ENCODE measurements around the gene PTPN9. TPM values are rescaled to one million over a fixed set of nuclear protein-coding genes. Genes with fewer than 3 reads are reported as not detected.

The PTPN9 gene
- total and polyA plus RNA-seq, 10 of the 15 experiments (the other 5 are each of a cell fraction or from before 2014, with no cell fraction given) = 7.8 to 29.1 (median 18.5) TPM

DNA sequence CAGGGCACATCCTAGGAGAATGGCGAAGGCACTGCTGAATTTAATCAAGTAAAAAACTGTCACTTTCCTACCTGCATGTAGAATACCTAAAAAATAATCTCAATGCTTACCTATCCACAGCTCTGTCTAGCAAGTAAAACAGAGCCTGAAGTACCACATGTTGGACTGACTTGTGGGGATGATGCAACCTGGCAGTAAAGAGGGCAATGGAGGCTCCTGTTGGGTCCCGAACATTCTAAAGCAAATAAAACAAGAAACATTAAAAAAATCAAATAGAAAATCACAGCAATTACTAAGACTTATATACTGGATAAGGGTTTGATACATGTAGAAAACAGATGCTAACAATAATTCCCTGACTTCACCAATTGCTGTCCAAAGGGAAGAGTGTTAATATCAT, 56.1 kb downstream of the PTPN9 start:
- POLR2A ChIA-PET = no interaction called here
- Histone ChIP-seq H2AFZ (ENCODE audit: control insufficient read depth, low read depth, low read length) (no peak overlapping the region), H3K36me3 (ENCODE audit: control insufficient read depth in 2 of 2, insufficient read depth in 2 of 2, low read length in 1 of 2) (peaks cover 0 to 9% of the 10 kb centered on the region in 2 experiments; a peak in 2 of 4 replicates), H3K9me3 (replicated peaks; ENCODE audit: control insufficient read depth, insufficient read depth, low read length) (no peaks in the 10 kb centered on the region), H3K27ac (ENCODE audit: control insufficient read depth, insufficient read depth) (no peak overlapping the region), H3K9ac (ENCODE audit: control insufficient read depth, insufficient read depth, low read length) (no peak overlapping the region), H3K27me3 (replicated peaks in 1 of 2; ENCODE audit: control insufficient read depth in 2 of 2, insufficient read depth in 2 of 2, low read length in 1 of 2) (no peaks in the 10 kb centered on the region), H3K79me2 (ENCODE audit: control insufficient read depth, insufficient read depth, low read length) (no peaks in the 10 kb centered on the region), H3K4me3 (no peak overlapping the region), H4K20me1 (ENCODE audit: control insufficient read depth, insufficient read depth) (no peaks in the 10 kb centered on the region), H3K4me1 (ENCODE audit: control insufficient read depth, insufficient read depth, low read length) (no peaks in the 10 kb centered on the region), H3K4me2 (ENCODE audit: control insufficient read depth, insufficient read depth) (no peak overlapping the region)
- SMC1A ChIA-PET (ENCODE audit: uncharacterized antibody, unreplicated experiment) = interaction anchor here (0.6 kb wide), 1 partner anchor 236 kb away, joined by 3 read pairs; no protein-coding TSS in a partner anchor
- ATAC-seq (no peak), DNase-seq (ENCODE audit: low read depth, low spot score) (no peak), FAIRE-seq (no peak)
- WGBS (ENCODE audit: insufficient coverage, insufficient replicate concordance, low lambda C conversion rate, missing lambda C conversion rate) = 98% methylated on average over 2 of the region's 2 CpGs
- in situ Hi-C loops (cut with MboI) = no loop called here
- TF ChIP-seq BACH1 (IDR thresholded peaks at IDR 0.05; ENCODE audit: borderline replicate concordance) = no peak
- TF ChIP-seq, protein P1, sequence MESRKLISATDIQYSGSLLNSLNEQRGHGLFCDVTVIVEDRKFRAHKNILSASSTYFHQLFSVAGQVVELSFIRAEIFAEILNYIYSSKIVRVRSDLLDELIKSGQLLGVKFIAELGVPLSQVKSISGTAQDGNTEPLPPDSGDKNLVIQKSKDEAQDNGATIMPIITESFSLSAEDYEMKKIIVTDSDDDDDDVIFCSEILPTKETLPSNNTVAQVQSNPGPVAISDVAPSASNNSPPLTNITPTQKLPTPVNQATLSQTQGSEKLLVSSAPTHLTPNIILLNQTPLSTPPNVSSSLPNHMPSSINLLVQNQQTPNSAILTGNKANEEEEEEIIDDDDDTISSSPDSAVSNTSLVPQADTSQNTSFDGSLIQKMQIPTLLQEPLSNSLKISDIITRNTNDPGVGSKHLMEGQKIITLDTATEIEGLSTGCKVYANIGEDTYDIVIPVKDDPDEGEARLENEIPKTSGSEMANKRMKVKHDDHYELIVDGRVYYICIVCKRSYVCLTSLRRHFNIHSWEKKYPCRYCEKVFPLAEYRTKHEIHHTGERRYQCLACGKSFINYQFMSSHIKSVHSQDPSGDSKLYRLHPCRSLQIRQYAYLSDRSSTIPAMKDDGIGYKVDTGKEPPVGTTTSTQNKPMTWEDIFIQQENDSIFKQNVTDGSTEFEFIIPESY (IDR thresholded peaks at IDR 0.05) = no peak
- no peak for TF ChIP-seq RB1 (IDR thresholded peaks at IDR 0.05; ENCODE audit: borderline replicate concordance)
- no peak for TF ChIP-seq IKZF1 (conservative IDR thresholded peaks at IDR 0.05)
- no peak for TF ChIP-seq NRF1 (conservative IDR thresholded peaks at IDR 0.05; ENCODE audit: low read depth, low read length)
- TF ChIP-seq ZNF622 (IDR thresholded peaks at IDR 0.05) = no peak
- TF ChIP-seq ATF7 (IDR thresholded peaks at IDR 0.05; ENCODE audit: low read depth) = no peak
- TF ChIP-seq RUNX3 (IDR thresholded peaks at IDR 0.05; ENCODE audit: low read length) = no peak
- TF ChIP-seq, protein P2, sequence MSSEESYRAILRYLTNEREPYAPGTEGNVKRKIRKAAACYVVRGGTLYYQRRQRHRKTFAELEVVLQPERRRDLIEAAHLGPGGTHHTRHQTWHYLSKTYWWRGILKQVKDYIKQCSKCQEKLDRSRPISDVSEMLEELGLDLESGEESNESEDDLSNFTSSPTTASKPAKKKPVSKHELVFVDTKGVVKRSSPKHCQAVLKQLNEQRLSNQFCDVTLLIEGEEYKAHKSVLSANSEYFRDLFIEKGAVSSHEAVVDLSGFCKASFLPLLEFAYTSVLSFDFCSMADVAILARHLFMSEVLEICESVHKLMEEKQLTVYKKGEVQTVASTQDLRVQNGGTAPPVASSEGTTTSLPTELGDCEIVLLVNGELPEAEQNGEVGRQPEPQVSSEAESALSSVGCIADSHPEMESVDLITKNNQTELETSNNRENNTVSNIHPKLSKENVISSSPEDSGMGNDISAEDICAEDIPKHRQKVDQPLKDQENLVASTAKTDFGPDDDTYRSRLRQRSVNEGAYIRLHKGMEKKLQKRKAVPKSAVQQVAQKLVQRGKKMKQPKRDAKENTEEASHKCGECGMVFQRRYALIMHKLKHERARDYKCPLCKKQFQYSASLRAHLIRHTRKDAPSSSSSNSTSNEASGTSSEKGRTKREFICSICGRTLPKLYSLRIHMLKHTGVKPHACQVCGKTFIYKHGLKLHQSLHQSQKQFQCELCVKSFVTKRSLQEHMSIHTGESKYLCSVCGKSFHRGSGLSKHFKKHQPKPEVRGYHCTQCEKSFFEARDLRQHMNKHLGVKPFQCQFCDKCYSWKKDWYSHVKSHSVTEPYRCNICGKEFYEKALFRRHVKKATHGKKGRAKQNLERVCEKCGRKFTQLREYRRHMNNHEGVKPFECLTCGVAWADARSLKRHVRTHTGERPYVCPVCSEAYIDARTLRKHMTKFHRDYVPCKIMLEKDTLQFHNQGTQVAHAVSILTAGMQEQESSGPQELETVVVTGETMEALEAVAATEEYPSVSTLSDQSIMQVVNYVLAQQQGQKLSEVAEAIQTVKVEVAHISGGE (CRISPR knock-in tag; IDR thresholded peaks at IDR 0.05) = no peak
- TF ChIP-seq, protein P3, sequence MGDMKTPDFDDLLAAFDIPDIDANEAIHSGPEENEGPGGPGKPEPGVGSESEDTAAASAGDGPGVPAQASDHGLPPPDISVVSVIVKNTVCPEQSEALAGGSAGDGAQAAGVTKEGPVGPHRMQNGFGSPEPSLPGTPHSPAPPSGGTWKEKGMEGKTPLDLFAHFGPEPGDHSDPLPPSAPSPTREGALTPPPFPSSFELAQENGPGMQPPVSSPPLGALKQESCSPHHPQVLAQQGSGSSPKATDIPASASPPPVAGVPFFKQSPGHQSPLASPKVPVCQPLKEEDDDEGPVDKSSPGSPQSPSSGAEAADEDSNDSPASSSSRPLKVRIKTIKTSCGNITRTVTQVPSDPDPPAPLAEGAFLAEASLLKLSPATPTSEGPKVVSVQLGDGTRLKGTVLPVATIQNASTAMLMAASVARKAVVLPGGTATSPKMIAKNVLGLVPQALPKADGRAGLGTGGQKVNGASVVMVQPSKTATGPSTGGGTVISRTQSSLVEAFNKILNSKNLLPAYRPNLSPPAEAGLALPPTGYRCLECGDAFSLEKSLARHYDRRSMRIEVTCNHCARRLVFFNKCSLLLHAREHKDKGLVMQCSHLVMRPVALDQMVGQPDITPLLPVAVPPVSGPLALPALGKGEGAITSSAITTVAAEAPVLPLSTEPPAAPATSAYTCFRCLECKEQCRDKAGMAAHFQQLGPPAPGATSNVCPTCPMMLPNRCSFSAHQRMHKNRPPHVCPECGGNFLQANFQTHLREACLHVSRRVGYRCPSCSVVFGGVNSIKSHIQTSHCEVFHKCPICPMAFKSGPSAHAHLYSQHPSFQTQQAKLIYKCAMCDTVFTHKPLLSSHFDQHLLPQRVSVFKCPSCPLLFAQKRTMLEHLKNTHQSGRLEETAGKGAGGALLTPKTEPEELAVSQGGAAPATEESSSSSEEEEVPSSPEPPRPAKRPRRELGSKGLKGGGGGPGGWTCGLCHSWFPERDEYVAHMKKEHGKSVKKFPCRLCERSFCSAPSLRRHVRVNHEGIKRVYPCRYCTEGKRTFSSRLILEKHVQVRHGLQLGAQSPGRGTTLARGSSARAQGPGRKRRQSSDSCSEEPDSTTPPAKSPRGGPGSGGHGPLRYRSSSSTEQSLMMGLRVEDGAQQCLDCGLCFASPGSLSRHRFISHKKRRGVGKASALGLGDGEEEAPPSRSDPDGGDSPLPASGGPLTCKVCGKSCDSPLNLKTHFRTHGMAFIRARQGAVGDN (IDR thresholded peaks at IDR 0.05) = no peak
- TF ChIP-seq FOXM1 (IDR thresholded peaks at IDR 0.05; ENCODE audit: low read depth, low read length) = no peak
- no peak for TF ChIP-seq KDM1A (IDR thresholded peaks at IDR 0.05; ENCODE audit: borderline replicate concordance)
- TF ChIP-seq CHD2 (IDR thresholded peaks at IDR 0.05; ENCODE audit: borderline replicate concordance, low read depth, low read length) = no peak
- no peak for TF ChIP-seq RCOR1 (conservative IDR thresholded peaks at IDR 0.05; ENCODE audit: low read depth, low read length)
- CTCF ChIA-PET = interaction anchor here (0.9 kb wide), 1 partner anchor 10 kb away, joined by 3 read pairs; no protein-coding TSS in a partner anchor
- intact Hi-C loops (cut with micrococcal nuclease; ENCODE audit: unreplicated experiment) = loop anchor here (5.0 kb wide), 1 partner anchor 44 kb away; no protein-coding TSS in a partner anchor
- RAD21 ChIA-PET (ENCODE audit: unreplicated experiment) = no interaction called here
- no TSS peak for BruUV-seq (replicated peaks)
